ENCODE data around the gene LRRFIP2.

The LRRFIP2 gene

DNA sequence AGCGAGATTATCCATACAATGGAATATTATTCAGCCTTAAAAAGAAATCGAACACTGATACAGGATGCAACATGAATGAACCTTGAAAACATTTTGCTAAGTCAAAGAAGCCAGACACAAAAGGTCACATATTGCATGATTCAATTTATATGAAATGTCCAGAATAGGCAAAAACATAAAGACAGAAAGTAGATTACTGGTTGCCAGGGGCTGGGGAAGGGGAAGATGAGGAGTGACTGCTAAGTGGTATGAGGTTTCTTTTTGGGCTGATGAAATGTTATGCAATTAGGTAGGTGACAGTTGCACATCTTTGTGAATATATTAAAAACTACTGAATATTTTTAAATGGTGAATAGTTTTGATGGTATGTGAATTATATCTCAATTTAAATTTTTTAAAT is 38.3 kb downstream of the LRRFIP2 start:
- DNase-seq (ENCODE audit: low read depth in 1 of 2, low spot score in 1 of 2): peak in 1 of 2 experiments; percentile 52
- TF ChIP-seq, protein P1, sequence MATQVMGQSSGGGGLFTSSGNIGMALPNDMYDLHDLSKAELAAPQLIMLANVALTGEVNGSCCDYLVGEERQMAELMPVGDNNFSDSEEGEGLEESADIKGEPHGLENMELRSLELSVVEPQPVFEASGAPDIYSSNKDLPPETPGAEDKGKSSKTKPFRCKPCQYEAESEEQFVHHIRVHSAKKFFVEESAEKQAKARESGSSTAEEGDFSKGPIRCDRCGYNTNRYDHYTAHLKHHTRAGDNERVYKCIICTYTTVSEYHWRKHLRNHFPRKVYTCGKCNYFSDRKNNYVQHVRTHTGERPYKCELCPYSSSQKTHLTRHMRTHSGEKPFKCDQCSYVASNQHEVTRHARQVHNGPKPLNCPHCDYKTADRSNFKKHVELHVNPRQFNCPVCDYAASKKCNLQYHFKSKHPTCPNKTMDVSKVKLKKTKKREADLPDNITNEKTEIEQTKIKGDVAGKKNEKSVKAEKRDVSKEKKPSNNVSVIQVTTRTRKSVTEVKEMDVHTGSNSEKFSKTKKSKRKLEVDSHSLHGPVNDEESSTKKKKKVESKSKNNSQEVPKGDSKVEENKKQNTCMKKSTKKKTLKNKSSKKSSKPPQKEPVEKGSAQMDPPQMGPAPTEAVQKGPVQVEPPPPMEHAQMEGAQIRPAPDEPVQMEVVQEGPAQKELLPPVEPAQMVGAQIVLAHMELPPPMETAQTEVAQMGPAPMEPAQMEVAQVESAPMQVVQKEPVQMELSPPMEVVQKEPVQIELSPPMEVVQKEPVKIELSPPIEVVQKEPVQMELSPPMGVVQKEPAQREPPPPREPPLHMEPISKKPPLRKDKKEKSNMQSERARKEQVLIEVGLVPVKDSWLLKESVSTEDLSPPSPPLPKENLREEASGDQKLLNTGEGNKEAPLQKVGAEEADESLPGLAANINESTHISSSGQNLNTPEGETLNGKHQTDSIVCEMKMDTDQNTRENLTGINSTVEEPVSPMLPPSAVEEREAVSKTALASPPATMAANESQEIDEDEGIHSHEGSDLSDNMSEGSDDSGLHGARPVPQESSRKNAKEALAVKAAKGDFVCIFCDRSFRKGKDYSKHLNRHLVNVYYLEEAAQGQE (IDR thresholded peaks at IDR 0.05; ENCODE audit: insufficient replicate concordance, low read depth): no peak
- TF ChIP-seq POLR2AphosphoS5 (IDR thresholded peaks at IDR 0.05; ENCODE audit: low read depth): no peak
- no peak for TF ChIP-seq GABPA (IDR thresholded peaks at IDR 0.05; ENCODE audit: low read depth)
- TF ChIP-seq, protein P2, sequence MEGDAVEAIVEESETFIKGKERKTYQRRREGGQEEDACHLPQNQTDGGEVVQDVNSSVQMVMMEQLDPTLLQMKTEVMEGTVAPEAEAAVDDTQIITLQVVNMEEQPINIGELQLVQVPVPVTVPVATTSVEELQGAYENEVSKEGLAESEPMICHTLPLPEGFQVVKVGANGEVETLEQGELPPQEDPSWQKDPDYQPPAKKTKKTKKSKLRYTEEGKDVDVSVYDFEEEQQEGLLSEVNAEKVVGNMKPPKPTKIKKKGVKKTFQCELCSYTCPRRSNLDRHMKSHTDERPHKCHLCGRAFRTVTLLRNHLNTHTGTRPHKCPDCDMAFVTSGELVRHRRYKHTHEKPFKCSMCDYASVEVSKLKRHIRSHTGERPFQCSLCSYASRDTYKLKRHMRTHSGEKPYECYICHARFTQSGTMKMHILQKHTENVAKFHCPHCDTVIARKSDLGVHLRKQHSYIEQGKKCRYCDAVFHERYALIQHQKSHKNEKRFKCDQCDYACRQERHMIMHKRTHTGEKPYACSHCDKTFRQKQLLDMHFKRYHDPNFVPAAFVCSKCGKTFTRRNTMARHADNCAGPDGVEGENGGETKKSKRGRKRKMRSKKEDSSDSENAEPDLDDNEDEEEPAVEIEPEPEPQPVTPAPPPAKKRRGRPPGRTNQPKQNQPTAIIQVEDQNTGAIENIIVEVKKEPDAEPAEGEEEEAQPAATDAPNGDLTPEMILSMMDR (IDR thresholded peaks at IDR 0.05; ENCODE audit: insufficient read depth, low read length): no peak
- H3K4me3 ChIP-seq (replicated peaks; ENCODE audit: insufficient read depth, low read length): no peak overlapping the region
- peak overlapping the region; percentile 73 for H3K27ac ChIP-seq (replicated peaks)
- H3K27me3 ChIP-seq (ENCODE audit: insufficient read depth, poor library complexity, severe bottlenecking): no peaks in the 10 kb centered on the region

DNA sequence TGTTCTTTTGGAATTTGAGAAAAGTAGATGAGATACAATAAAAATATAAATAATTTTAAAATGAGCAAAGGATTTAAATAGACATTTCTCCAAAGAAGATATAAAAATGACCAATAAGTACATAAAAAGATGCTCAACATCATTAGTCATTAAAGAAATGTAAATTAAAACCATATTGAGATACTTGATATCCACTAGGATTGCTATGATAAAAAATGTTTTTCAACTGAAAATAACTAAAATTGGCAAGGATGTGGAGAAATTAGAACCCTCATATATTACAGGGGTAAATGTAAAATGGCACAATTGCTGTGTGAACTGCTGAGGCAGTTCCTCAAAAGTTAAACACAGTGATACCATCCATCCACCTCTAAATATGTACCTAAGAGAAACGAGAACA is 38.8 kb downstream of the LRRFIP2 start:
- peak overlapping the region; percentile 73 for H3K27ac ChIP-seq (replicated peaks)
- no peak overlapping the region for H3K4me3 ChIP-seq (replicated peaks; ENCODE audit: insufficient read depth, low read length)
- no peaks in the 10 kb centered on the region for H3K27me3 ChIP-seq (ENCODE audit: insufficient read depth, poor library complexity, severe bottlenecking)
- TF ChIP-seq, protein P2 (IDR thresholded peaks at IDR 0.05; ENCODE audit: insufficient read depth, low read length): no peak
- TF ChIP-seq SPI1 (IDR thresholded peaks at IDR 0.05; ENCODE audit: borderline replicate concordance, low read depth) (peak; percentile 79), GABPA (IDR thresholded peaks at IDR 0.05; ENCODE audit: low read depth) (no peak), POLR2AphosphoS5 (IDR thresholded peaks at IDR 0.05; ENCODE audit: low read depth) (no peak)
- TF ChIP-seq, protein P1 (IDR thresholded peaks at IDR 0.05; ENCODE audit: insufficient replicate concordance, low read depth): no peak
- DNase-seq (ENCODE audit: low read depth in 1 of 2, low spot score in 1 of 2): peak in 1 of 2 experiments; percentile 14

DNA sequence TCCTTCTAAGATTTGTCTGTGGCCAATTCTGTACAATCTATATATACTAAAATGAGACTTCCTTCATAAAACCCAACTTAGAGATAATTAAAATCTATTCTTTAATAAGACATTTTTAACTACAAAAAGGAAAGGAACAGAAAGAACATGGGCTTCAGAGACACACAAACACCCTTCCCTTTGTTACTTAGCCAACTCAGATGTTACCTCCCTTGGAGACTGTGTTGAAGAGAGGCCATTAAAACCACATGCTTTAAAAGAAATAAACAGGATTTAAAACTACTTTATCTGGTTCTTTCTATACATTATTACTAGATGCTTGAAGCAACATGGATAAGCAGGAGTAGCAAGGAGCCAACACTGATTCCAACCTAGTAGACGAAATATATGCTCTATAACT is 42.0 kb downstream of the LRRFIP2 start:
- TF ChIP-seq POLR2AphosphoS5 (IDR thresholded peaks at IDR 0.05; ENCODE audit: low read depth): no peak
- TF ChIP-seq, protein P1 (IDR thresholded peaks at IDR 0.05; ENCODE audit: insufficient replicate concordance, low read depth): no peak
- TF ChIP-seq GABPA (IDR thresholded peaks at IDR 0.05; ENCODE audit: low read depth): no peak
- no peak for TF ChIP-seq SPI1 (IDR thresholded peaks at IDR 0.05; ENCODE audit: borderline replicate concordance, low read depth)
- TF ChIP-seq, protein P2 (IDR thresholded peaks at IDR 0.05; ENCODE audit: insufficient read depth, low read length): no peak
- no peaks in the 10 kb centered on the region for H3K27me3 ChIP-seq (ENCODE audit: insufficient read depth, poor library complexity, severe bottlenecking)
- no peak overlapping the region for H3K27ac ChIP-seq (replicated peaks)
- no peak overlapping the region for H3K4me3 ChIP-seq (replicated peaks; ENCODE audit: insufficient read depth, low read length)
- DNase-seq (ENCODE audit: low read depth in 1 of 2, low spot score in 1 of 2): no peak

Measured in HL-60 (cell line).